Measurements from ENCODE around the gene PPFIA1. TPM values are rescaled to one million over a fixed set of nuclear protein-coding genes. Genes with fewer than 3 reads are reported as not detected.

Gene PPFIA1
- total RNA-seq, 1 experiment from 2014 or later: 75.1 TPM

- Mint-ChIP-seq H3K27ac (no peak overlapping the region), H3K36me3 (no peaks in the 10 kb centered on the region), H3K27me3 (ENCODE audit: low read depth) (no peaks in the 10 kb centered on the region), H3K4me1 (peaks cover 21% of the 10 kb centered on the region), H3K9me3 (0 out of 2 replicates have a peak, but pooled peaks cover 5% of the 10 kb centered on the region), H3K4me3 (no peak overlapping the region)
- ATAC-seq (no peak), DNase-seq (ENCODE audit: low spot score) (no peak)
- ChIA-PET CTCF (no interaction called here), POLR2A (interaction anchor here (0.6 kb wide), 1 partner anchor 22 kb away, joined by 5 read pairs; no protein-coding TSS in a partner anchor)
- TF ChIP-seq ZNF423 (CRISPR knock-in tag; IDR thresholded peaks at IDR 0.05): no peak
- no peak for TF ChIP-seq ARID4B (CRISPR knock-in tag; IDR thresholded peaks at IDR 0.05; ENCODE audit: borderline replicate concordance)
- TF ChIP-seq HMGA2 (CRISPR knock-in tag; IDR thresholded peaks at IDR 0.05): no peak
- no peak for TF ChIP-seq STAT6 (CRISPR knock-in tag; conservative IDR thresholded peaks at IDR 0.05; ENCODE audit: low read depth)
- TF ChIP-seq ZNF317 (CRISPR knock-in tag; IDR thresholded peaks at IDR 0.05; ENCODE audit: borderline replicate concordance, low read depth): no peak
- TF ChIP-seq ATF3 (CRISPR knock-in tag; conservative IDR thresholded peaks at IDR 0.05): no peak
- no peak for TF ChIP-seq ATF2 (CRISPR knock-in tag; IDR thresholded peaks at IDR 0.05; ENCODE audit: borderline replicate concordance, low read depth)
- TF ChIP-seq ERG (CRISPR knock-in tag; IDR thresholded peaks at IDR 0.05): no peak
- no peak for TF ChIP-seq PREB (CRISPR knock-in tag; IDR thresholded peaks at IDR 0.05; ENCODE audit: borderline replicate concordance)
- no peak for TF ChIP-seq MXD4 (CRISPR knock-in tag; IDR thresholded peaks at IDR 0.05; ENCODE audit: borderline replicate concordance)
Observed at GRCh38 chr11:70229737-70230136, 40.8 kb upstream of the PPFIA1 start.

GRCh38 chr11:70230151-70230839 is 40.2 kb upstream of the PPFIA1 start:
- H3K27ac Mint-ChIP-seq: no peak overlapping the region
- no peak for ATAC-seq
- H3K4me3 Mint-ChIP-seq: no peak overlapping the region
- ChIA-PET CTCF (no interaction called here), POLR2A (interaction anchor here (0.6 kb wide), 1 partner anchor 22 kb away, joined by 5 read pairs; no protein-coding TSS in a partner anchor)
- no peaks in the 10 kb centered on the region for H3K36me3 Mint-ChIP-seq
- H3K27me3 Mint-ChIP-seq (ENCODE audit: low read depth): no peaks in the 10 kb centered on the region
- H3K4me1 Mint-ChIP-seq: peaks cover 21% of the 10 kb centered on the region
- no peak for DNase-seq (ENCODE audit: low spot score)
- H3K9me3 Mint-ChIP-seq: 0 out of 2 replicates have a peak, but pooled peaks cover 5% of the 10 kb centered on the region
- TF ChIP-seq TCF7 (CRISPR knock-in tag; IDR thresholded peaks at IDR 0.05; ENCODE audit: low read depth) (no peak), FOXK1 (CRISPR knock-in tag; IDR thresholded peaks at IDR 0.05) (no peak), NFE2L1 (CRISPR knock-in tag; IDR thresholded peaks at IDR 0.05) (no peak), E2F1 (CRISPR knock-in tag; IDR thresholded peaks at IDR 0.05) (no peak), ZNF232 (CRISPR knock-in tag; IDR thresholded peaks at IDR 0.05) (no peak), RELA (CRISPR knock-in tag; IDR thresholded peaks at IDR 0.05; ENCODE audit: borderline replicate concordance) (no peak), GTF2I (CRISPR knock-in tag; conservative IDR thresholded peaks at IDR 0.05) (no peak), RORB (CRISPR knock-in tag; IDR thresholded peaks at IDR 0.05) (no peak), FOXP4 (CRISPR knock-in tag; IDR thresholded peaks at IDR 0.05) (no peak)

All from WTC11 (cell line).